ENCODE data around the gene ARMH4.
A peak's percentile ranks its signal among the peaks of the same experiment; 100 is the strongest.

Gene ARMH4

DNA sequence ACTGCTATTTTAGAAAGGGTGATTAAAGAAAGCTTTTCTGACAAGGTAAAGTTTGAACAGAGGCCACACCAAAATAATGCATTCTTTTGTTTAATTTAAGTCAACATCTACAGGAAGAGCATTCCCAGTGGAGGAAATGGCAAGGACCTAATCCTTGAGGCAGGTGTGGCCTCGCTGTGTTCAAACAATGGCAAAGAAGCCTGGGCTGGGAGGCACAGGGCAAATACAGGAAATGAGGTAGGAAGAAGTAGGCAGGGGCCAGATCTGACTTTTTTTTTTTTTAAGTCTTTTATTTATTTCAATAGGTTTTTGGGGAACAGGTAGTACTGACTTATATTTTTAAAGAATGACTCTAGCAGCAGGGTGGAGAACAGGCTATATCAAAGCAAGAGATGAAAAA, 53.5 kb downstream of the ARMH4 start:
- no peak for DNase-seq (ENCODE audit: low read depth)

DNA sequence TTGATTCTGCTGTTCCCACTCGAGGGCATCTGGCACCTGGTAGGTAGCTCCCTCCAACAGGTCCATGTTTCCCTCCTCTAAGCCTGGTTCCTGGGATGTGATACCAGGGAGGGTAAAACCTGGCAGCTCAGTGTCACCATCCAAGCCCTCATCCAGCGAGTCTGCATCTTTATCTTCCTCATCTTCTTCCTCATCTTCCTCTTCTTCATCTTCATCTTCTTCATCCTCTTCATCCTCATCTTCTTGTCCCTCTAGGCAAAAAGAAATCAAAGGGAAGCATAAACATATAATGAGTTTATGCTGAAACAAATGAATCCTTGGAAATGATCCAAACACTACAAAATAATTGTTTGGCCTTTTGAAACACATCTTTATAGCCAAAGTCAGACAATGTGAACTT, 55.3 kb downstream of the ARMH4 start:
- no peak for DNase-seq (ENCODE audit: low read depth)

GRCh38 chr14:58091883-58092630, 60.0 kb downstream of the ARMH4 start:
- no peak for DNase-seq (ENCODE audit: low read depth)

DNA sequence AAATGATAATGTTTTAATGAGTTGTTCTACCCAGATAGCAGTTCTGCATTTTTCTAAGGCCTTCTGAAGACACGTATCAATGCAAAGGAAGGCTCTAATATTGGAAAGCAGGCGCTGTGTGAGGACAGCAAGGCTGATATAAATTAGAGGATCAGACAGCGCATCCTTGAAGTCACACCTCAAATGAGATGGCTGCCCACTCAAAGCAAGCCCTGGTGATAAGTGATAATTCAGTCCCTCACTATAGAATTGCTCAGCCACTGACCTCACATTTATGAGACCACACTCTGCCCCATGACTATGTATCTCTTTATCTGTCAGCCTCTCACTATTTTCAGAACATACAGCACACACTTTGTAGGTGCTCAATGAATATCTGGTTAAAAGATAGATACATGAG, 62.4 kb downstream of the ARMH4 start:
- DNase-seq (ENCODE audit: low read depth) = no peak

DNA sequence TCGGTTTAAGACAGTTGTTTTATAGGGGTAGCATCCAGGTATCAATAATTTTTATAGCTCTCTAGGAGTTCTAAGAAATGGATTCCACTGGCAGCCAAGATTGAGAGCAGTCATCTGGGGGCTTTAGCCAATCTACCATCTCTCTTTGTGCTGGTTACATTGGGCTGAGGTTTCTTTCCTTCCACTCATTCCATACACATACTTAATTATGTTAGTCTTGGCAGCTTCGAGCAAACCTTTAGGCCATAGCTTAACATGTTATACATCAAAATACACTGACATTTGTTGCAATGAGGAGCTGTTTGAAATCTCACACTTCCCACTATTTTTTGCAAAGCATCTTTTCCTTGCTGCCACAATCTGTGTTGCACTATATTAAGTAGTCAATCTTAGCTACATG, 63.1 kb downstream of the ARMH4 start:
- no peak for DNase-seq (ENCODE audit: low read depth)

DNA sequence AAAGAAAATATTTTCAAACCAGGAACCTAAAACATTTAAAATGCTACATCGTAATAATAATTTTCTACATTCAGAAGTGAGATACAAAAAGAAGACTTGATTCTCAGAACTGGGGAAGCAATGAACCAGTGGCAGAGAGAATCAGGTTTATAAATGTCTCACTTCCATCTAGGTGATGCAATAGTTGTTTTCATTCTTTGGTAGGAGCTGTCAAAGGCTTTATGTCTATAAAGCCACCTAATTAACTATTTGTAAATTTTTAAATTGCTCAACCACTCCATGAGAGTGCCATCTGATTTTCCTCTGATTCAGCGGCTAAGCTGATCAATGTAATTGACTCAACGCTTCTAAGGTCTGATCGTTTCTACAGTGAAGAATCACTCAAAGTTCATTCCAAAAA, 66.1 kb downstream of the ARMH4 start:
- no peak for DNase-seq (ENCODE audit: low read depth)

- DNase-seq (ENCODE audit: low read depth) = peak; percentile 89
Observed at GRCh38 chr14:58082491-58083098, 69.4 kb downstream of the ARMH4 start.

DNA sequence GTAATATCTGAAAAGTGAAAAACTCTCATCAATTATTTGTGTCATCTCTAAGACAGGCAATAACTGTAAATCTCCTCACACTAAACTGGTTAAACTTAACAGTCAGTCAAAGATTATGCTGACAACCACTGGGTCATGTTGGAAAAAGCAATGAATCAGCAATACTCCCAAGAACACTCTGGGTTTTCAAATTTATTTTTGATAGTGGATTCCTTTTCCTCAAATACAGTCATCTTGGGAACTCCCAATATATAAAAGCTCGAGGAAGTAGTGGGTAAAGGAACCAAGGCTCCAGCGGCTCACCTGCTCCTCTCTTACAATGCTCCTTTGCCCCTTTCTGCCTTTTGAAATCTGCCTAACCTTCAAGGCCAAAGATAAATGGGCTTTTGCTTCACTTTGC, 70.0 kb downstream of the ARMH4 start:
- peak; percentile 20 for DNase-seq (ENCODE audit: low read depth)

DNA sequence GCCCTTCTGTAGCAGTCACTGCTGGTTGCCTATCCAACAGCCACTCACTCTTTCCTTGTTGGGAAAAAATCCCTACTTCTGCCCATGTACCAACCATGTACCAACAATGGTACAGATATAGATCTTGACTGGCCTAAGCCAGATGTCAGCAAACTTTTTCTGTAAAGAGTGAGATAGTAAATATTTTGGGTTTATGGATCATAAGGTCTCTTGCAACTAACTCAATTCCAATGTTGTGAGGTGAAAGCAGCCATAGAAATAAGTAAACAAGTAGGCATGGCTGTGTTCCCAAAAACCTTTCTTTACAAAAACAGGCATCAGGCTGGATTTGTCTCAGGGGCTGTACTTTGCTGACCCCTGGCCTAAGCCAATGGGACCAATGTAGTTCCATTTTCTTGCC, 73.5 kb downstream of the ARMH4 start:
- no peak for DNase-seq (ENCODE audit: low read depth)

GRCh38 chr14:58078068-58078467, 73.9 kb downstream of the ARMH4 start:
- DNase-seq (ENCODE audit: low read depth) = peak; percentile 66

- peak; percentile 56 for DNase-seq (ENCODE audit: low read depth)
Observed at GRCh38 chr14:58077621-58078020, 74.4 kb downstream of the ARMH4 start.

GRCh38 chr14:58073516-58073915, 78.5 kb downstream of the ARMH4 start:
- DNase-seq (ENCODE audit: low read depth) = no peak

- DNase-seq (ENCODE audit: low read depth) = peak; percentile 68
Observed at GRCh38 chr14:58072288-58073071, 79.5 kb downstream of the ARMH4 start.

- DNase-seq (ENCODE audit: low read depth) = no peak
Observed at GRCh38 chr14:58071341-58071740, 80.7 kb downstream of the ARMH4 start.

- no peak for DNase-seq (ENCODE audit: low read depth)
Observed at GRCh38 chr14:58068306-58068705, 83.7 kb downstream of the ARMH4 start.

- DNase-seq (ENCODE audit: low read depth) = no peak
Observed at GRCh38 chr14:58066115-58066514, 85.9 kb downstream of the ARMH4 start.

- DNase-seq (ENCODE audit: low read depth) = no peak
Observed at GRCh38 chr14:58061581-58061980, 90.4 kb downstream of the ARMH4 start.

DNA sequence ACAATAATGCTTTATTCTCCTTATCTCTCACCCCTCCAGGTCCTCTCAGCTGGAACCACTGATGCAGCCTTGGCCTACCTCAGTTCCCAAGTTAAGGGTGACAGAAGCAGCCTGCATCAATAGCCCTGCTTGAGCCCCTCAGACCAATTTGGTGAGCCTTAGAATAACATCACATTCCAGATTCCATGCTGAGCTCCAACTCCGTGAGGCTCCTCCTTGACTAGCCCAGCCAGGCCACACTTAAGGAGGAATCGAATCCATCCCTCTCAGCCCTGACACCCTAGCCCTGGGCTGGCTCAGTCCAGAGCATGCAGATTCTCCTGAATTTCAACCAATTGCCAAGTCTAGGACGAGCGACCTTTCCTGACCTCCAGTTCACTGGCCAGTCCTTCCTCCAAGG, 91.1 kb downstream of the ARMH4 start:
- DNase-seq (ENCODE audit: low read depth) = no peak

GRCh38 chr14:58060077-58060476, 91.9 kb downstream of the ARMH4 start:
- peak; percentile 23 for DNase-seq (ENCODE audit: low read depth)

GRCh38 chr14:58059126-58059525, 92.9 kb downstream of the ARMH4 start:
- no peak for DNase-seq (ENCODE audit: low read depth)

DNA sequence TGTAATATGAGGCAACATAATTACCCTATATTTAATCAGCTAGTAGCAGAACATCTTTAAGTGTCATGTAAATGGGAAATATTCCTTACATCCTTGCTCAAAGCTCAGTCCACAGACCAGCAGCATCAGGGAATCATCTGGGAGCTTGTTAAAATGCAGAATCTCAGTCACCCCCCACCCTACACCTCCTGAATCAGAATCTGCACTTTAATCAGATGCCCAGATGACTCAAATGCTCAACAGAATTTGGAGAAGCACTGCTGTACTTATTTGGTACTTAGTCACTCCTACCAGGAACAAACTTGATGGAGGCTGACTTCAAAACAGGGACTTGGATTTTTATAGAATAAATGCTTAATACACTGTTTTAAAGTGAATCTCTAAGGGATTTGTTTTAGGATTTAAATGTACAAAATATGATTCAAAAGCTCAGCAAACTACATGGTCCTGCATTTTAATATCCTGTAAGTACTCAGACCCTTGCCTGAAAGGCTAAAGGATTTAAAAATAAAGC, 96.5 kb downstream of the ARMH4 start:
- no peak for DNase-seq (ENCODE audit: low read depth)

- DNase-seq (ENCODE audit: low read depth) = no peak
Observed at GRCh38 chr14:58054100-58054499, 97.9 kb downstream of the ARMH4 start.

DNA sequence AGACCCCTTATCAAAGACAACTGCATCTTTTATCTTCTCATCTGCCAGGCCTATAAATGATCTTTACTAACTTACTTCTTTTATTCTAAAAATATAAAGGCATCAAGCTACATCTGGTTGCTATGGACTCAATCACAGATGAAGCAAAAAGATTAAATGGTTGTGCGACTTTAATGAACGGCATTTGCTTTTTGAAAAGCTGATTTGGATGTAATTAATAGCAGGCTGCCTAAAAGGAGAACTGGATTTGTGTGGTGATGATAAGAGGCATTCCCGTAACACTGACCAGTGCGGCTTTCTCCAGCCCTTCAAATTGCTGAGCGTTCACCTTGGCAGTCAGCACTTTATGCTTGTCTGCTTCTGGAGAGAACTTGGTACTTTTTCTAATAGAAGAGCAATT, 103.8 kb downstream of the ARMH4 start:
- no peak for DNase-seq (ENCODE audit: low read depth)

All from amniotic epithelial cell (primary cell).